ENCODE data around the gene DYNC1LI1. TPM values are rescaled to one million over a fixed set of nuclear protein-coding genes. Genes with fewer than 3 reads are reported as not detected.

DYNC1LI1 gene
- total RNA-seq, 1 donor from 2014 or later = 37.6 TPM

DNA sequence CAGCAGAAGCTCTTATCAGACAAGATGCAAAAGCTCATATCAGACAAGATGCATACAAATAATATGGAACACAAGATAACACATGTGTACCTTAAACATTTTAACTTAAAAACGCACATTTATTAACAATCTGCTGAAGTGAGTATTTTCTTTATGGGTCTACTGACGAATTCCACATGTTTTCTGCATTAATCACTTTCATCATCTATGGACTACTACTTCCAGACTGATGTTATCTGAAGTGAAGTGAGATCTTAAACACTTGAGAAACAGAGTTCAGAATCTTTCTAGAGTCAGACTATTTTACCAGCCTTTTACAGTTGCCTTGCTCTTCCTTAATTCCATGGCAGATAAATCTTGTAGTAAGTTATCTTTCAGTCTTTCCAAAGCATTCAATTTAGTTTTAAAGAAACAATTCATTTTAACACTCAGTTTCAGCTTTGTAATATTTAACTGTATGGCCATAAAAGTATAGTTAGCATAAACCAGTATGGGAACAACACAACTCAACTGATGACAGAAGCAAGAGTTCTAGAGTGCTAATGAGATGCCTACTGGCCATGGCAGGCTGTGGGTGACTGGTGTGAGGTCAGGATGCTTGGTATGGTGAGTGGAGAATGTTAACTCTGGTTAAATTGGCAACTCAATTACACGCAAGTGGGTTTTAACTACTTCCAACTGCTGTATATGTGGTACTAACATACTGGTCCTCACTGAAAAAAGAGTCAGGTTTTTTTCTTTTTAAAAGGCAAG is 77.8 kb downstream of the DYNC1LI1 start:
- no peak for DNase-seq

GRCh38 chr3:32488474-32489008 is 82.1 kb downstream of the DYNC1LI1 start:
- DNase-seq = peak; percentile 41

GRCh38 chr3:32487781-32488473 is 82.7 kb downstream of the DYNC1LI1 start:
- DNase-seq = no peak

- DNase-seq = no peak
Measured at GRCh38 chr3:32484436-32484835, 86.2 kb downstream of the DYNC1LI1 start.

GRCh38 chr3:32483772-32484171 is 86.9 kb downstream of the DYNC1LI1 start:
- no peak for DNase-seq

GRCh38 chr3:32482693-32483092 is 88.0 kb downstream of the DYNC1LI1 start:
- DNase-seq = no peak

DNA sequence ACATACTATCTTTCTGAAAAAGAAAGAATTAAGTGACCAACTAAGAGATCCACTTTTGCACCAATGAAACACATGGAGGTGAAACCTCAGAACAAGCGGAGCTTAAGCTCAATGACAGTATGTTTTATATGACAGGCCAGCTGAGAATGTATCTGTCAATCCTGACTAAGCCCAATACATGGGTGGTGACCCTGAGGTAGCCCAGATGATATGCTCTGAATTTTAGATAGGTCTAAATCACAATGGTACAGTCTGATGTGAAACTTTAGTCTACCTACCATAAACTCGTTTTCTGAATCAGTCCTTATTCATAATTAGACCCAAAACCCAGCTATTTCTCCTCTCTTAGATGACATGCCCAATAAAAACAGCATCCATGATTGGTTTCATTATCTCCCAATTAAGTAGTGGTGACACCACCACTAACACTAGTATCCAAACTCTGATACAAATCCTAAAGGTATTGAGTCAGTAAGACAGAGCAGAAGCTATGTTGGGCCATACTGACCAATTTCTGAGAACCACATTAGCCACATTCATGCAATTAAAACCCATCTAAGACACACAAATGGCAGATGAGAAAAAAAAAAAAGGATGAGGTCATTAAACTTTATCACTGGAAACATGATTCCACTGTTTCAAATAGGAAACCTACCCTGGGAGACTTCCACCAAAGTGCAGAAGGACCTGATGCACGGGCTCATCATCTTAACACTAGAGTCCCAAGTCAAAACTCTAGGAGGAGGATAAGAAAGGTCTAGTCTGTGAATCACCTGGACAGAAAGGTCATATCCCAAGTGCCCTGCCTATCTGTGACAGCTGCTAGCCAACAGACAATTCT is 88.6 kb downstream of the DYNC1LI1 start:
- DNase-seq = no peak

DNA sequence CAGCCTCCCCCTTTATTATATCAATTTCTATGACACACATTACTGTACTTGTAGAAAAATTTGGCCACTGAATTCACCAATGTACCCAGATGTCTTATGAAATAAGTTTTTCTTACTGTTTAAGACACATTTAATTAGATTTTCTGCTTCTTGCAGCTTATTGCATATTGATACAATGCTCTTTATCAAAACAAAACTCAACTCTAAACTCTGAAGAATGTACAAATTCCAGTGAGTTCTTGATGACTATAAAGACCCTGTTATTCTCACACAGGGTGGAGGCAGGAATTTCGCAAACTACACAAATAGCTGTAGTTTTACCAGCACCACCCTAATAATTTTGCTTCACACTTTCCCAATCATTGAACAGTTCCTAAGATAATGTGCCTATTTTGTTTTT is 90.1 kb downstream of the DYNC1LI1 start:
- DNase-seq = no peak

Small RNA genes lying within 50 kb of the gene (small RNA-seq; reads per million reads assigned to genes)
- gene MIR548AY (ENCODE audit: low replicate concordance) = not detected

Other genes with a start within 250 kb of the DYNC1LI1 start
- 11.0 TPM for gene CMTM7, start 179.0 kb downstream of the DYNC1LI1 start, total RNA-seq
- 61.5 TPM for gene CMTM6, start 68.0 kb downstream of the DYNC1LI1 start, total RNA-seq
- 30.3 TPM for gene CNOT10, start 114.3 kb upstream of the DYNC1LI1 start, total RNA-seq
- 0.69 TPM for gene TRIM71, start 247.1 kb upstream of the DYNC1LI1 start, total RNA-seq